Loucy (cell line): ENCODE measurements around the gene SKI.

Source experiments
- EZH2phosphoT487 ChIP-seq: fragments of 200-600 bp; IDR thresholded peaks from 2 replicates; pipeline ENCODE4 v1.6.1; 2018; ENCODE audit warnings: antibody characterized with exemption, mild to moderate bottlenecking, moderate library complexity, borderline replicate concordance
- TF ChIP-seq, protein P1 (sequence below): fragments of 200-600 bp; sonication (generic); conservative IDR thresholded peaks from 2 replicates; pipeline ENCODE4 v1.5.1; 2014; ENCODE audit warnings: mild to moderate bottlenecking, antibody characterized with exemption, low read length

DNA sequence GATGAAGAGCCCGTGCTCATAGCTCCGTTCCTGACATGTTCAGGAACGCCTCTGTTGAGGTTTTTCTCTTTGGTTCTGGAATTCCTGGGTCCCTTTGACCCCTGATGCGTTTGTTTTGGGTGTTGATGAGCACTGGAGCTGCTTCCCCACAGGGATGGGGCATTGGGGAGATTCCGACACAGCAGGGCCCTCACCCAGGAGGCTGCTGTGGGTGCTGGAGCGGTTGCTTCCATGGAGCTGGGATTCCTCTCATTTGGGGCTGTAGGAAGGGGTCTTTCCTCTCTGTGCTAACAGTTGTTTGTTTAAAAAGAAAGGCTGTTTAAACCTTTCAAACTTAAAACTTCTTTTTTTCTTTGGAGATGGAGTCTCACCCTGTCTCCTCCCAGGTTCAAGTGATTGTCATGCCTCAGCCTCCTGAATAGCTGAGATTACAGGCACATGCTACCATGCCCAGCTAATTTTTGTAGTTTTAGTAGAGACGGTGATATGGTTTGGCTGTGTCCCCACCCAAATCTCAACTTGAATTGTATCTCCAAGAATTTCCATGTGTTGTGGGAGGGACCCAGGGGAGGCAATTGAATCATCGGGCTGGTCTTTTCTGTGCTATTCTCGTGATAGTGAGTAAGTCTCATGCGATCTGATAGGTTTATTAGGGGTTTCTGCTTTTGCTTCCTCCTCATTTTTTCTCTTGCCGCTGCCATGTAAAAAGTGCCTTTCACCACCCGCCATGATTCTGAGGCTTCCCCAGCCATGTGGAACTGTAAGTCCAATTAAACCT is 48.9 kb downstream of the SKI start:
- TF ChIP-seq, protein P1, sequence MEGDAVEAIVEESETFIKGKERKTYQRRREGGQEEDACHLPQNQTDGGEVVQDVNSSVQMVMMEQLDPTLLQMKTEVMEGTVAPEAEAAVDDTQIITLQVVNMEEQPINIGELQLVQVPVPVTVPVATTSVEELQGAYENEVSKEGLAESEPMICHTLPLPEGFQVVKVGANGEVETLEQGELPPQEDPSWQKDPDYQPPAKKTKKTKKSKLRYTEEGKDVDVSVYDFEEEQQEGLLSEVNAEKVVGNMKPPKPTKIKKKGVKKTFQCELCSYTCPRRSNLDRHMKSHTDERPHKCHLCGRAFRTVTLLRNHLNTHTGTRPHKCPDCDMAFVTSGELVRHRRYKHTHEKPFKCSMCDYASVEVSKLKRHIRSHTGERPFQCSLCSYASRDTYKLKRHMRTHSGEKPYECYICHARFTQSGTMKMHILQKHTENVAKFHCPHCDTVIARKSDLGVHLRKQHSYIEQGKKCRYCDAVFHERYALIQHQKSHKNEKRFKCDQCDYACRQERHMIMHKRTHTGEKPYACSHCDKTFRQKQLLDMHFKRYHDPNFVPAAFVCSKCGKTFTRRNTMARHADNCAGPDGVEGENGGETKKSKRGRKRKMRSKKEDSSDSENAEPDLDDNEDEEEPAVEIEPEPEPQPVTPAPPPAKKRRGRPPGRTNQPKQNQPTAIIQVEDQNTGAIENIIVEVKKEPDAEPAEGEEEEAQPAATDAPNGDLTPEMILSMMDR, result no peak
- TF ChIP-seq EZH2phosphoT487, result no peak
